Stimulated activated CD4-positive, alpha-beta T cell treated with anti-CD3 and anti-CD28 coated beads, TNF-alpha, amount 100 ng/mL, for 24 hours (primary cell): ENCODE measurements around the gene PIH1D2.
"Not testable (repeated sequence)": the region's sequence is repeated elsewhere in the genome, so short reads cannot be mapped to it uniquely, and the experiment has no call there.

Experiments used
- DNase-seq, 3 experiments: peaks; one replicate each; pipeline ENCODE4 v3.0.0-alpha.2; 2020; ENCODE audit warnings: low read depth in 3 of 3

Gene PIH1D2, protein sequence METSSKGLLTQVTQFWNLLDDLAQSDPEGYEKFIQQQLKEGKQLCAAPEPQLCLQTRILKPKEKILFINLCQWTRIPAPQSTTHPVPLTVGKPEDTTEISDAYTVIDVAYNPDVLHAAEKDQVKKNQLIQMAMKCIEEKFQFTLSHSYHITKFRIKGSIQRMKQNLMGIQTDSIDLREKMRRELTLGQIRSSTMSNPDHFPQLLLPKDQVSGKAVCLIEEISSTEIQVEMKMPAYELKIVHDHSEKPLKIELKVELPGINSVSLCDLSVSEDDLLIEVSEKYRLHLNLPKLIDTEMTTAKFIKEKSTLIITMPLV

DNA sequence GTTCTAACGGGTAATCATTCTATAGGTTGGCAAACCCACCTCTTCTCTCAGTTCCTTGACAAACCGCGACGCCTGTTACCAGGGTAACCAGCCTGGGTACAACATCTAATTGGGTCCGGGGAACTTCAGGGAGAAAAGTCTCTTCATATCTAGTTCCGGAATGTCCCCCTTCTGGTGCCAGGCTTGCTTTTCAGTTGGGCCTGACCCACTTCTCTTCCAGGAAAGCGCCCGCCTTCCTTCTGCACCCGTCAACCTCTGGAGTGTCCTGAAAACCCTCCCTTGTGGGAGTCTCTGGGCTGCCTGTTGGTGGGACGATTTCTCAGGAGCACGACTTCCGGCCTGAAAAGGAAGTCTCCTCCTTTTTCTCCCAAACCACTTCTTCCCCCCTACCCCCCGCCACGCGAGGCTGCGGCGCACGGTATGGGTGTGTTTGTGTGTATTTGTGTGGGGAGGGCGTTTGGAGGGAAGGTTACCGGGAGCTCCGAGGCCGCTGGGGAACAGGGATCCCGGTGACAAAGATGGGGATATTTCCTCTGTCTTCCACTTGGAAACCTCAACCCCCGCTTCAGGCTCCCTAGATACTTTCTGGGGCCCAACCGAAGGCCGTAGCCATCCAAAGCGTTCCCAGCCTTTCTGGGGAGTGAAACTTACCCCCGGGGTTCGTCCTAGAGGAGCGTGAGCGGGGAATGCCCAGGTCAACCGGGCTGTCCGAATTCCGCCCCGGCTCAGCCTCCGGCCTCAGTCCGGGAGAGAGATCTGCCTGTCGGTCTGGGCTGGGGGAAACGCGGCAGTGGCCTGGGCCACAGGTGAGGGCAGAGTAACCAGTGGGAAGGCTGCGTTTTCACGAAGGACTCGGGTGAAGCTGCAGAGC is at the start of gene PIH1D2, which contains the start of gene NKAPD1:
PIH1D2 (minus strand) TSS at position 77 of the 871 bp plus-strand sequence. CDS start 843 bp downstream, outside the sequence.
NKAPD1 (plus strand) TSS at position 359 of the 871 bp plus-strand sequence. CDS start 1,276 bp downstream, outside the sequence.
- DNase-seq: peak; percentile 63 to 76 (median 71)

DNA sequence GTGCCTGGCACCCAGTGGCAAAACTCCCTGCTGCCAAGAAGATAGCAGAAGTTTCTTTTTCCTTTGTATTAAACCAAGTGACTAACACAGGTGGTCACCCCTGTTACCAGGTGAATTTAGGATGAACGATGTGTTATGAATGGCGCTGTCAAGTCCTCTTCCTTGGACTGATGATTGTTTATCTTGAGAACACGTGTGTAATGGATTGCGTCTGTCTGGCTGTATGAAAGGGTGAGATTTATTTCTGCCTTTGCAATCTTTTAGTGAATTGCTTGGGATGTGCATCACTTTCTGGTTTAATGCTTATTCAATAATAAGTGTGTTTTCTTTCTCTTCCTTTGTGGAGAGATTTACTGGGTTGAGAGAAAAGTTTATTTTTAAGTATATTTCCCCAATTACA is 49.3 kb upstream of the PIH1D2 start:
- DNase-seq: no peak

DNA sequence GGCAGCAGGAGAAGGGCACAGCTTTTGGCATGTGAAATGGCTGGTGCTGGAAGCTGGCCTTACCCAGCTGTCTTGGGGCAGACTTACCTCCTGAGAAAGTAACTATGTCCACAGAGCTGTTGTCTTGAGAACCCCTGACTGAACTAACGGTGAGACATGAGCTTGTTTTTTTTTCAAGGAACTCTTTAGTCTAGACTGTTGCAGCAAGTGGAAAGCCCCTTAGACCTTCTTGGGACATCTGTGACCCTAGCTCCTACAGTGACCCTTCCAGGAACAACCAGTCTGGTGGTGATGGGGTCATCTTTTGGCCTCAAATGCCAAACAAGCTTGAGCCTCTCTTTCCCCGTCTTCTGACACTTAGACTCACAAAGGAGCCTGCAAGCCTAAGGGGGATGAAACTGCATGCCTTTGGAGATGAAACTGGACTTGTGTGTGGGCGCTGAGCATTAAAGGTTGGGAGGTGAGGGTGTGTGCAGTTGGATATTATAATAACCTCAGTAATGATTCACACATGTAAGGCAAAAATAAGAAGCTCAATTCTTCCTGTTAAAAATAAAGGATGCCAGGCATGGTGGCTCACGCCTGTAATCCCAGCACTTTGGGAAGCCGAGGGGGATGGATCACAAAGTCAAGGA is 48.3 kb upstream of the PIH1D2 start:
- DNase-seq: no peak

DNA sequence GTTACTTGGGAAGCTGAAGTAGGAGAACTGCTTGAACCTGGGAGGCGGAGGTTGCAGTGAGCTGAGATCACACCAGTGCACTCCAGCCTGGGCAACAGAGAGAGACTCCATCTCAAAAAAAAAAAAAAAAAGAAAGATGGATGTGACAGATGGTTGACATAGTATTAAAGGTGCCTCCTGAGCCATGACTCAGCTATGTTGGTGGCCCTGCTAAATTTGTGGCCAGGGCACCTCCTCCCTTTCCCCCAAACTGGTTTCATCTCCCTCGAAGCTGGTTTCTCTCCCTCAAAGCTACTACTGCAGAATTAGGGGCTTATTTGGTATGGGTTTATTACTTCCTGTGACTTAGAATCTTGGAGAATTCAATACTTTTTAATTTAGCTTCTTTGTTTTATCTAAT is 44.4 kb upstream of the PIH1D2 start:
- DNase-seq: no peak

DNA sequence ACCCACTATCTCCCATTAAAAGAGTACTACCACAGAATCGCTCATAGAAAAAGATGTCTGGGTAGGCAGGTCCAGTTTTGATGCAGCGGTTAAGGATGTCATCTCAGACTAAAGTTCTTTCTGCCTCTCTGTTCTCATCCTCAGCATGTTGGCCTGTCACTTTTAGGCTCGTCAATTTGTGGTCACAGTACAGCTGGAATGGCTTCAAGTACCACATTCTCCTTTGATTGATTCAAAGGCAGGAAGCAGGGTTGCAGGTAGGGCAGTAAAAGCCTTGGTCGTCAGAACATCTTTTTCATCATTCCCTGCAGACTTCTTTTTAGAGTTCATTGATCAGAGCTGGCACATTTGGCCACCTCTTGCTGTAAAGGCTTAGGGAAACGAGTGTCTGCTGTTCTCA is 41.6 kb upstream of the PIH1D2 start:
- no peak for DNase-seq

DNA sequence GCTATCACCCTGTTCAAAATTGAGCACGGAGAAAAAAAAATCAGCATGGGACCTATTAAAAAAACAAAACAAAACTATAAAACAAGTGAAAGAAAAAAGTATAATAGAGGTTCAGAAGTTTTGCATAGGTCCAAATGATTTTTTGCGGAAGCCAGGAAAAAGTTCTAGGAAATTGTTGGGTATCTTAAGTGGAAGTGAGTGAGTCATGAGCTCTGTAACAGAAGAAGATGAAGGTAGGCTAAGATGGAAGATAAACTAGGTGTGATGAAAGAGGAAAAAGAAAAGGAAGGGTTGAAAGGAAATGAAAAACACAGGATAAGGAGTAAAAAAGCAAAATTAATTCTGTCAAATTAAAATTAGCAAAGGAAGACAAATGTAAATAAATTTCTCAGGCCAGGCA is 40.6 kb upstream of the PIH1D2 start:
- DNase-seq: no peak

DNA sequence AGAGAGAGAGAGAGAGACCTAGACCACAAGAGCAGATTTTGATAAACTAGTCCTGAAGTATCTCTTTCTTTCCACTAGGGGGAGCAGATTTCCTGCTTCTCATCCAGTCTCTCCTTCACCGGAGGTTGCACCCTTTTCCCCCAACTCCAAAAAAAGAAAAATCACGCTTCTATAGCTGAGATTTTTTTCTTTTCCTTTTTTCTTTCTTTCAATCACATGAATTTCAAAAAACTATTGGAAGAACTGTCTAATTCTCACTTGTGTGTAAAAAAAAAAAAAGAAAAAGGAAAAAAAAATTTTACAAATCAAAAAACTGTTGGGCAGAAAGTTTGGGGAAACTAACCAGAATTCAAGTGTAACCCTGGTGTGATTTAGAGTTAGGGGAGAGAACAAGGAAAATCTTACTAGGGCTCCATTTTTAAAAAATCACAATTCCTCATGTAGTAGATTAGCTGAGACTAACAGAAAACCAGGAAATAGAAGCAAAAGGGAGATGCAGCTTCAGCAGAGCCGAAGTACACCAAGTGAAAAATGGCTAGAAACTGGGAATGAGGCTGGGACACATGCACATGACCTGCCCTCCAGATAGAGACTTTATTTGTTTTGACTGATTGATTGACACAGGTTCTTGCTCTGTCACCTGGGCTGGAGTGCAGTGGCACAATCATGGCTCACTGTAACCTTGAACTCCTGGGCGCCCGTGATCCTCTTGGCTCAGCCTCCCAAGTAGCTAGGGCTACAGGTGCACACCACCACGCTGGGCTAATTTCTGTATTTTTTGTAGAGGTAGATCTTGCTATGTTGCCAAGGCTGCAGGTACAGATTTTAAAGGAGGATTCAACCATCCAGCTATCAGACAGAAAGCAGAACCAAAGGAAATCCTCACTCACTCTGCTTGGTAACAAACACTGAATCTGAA is 40.0 kb upstream of the PIH1D2 start:
- DNase-seq: no peak

DNA sequence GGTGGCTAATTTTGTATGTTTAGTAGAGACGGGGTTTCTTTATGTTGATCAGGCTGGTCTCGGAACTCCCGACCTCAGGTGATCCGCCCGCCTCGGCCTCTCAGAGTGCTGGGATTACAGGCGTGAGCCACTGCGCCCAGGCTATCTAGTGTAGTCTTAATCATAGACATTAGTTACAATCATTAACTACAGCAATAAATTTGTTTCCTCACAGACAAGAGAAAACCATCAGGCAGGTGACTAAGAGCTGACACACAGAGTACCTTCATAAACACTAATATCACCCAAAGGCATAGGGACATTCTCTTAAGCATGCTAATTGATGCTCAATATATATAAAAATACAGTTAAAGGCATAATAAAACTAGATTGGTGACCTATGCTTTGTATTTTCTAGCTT is 32.3 kb upstream of the PIH1D2 start:
- DNase-seq: no peak

DNA sequence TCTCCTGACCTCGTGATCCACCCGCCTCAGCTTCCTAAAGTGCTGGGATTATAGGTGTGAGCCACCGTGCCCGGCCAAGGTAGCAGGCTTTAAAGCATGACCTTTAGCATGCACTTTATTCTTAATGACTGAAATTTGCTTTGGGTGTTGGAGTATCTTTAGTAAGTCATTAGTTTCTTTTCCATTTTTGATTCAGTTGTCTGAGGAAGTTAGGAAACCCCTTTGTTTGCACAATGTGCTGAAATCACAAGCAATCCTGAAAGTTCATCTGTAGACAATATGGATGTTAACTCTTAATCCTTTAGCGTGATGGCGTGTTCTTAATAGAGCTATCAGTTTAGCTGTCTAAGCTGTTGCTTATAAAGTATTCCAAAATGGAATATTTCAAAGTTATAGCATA is 29.6 kb upstream of the PIH1D2 start:
- DNase-seq: no peak

DNA sequence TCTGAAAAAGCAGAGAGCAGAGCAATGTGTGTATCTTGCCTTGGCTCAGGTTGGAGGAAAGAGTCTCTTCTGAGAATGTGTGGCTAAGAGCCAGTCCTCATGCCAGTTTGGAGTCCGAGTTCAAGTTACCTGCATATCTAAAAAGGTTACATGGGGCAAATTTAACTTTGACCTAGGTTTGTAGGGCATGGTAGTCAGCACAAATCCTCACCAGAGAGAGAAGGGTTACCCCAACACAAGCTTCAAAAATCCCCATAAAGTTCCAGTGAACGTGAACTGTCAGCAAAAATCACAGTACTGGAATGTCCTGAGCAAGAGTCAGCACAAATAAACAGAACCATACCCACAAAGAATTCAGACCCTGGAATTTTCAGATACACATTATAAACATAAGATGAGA is 26.6 kb upstream of the PIH1D2 start:
- no peak for DNase-seq

DNA sequence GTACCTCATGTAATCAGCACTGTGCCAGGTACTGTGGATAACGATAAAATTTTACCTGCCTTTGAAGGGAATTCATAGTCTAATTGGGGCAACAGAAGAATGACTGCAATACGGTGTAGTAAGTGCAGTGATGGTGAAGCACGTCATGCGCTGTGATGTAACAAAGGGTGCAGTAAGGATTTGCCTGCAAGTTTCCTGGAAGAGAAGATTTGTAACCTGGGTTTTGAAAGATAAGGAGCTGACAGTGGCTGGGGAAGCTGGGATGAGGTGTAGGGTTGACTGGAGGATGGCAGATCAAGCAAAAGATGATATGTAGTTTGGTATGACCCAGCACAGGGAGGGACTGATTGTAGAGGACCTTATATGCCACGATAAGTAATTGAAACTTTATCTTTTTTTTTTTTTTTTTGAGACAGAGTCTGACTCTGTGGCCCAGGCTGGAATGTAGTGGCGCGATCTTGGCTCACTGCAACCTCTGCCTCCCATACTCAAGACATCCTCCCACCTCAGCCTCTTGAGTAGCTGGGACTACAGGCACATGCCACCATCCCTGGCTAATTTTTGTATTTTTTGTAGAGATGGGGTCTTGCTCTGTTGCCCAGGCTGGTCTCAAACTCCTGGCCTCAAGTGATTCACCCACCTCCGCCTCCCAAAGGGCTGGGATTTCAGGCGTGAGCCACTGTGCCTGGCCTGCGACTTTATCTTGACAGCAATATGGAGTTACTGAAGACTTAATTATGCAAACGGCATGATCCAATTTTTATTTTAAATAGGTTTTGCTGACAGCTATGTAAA is 24.1 kb upstream of the PIH1D2 start:
- DNase-seq: no peak

DNA sequence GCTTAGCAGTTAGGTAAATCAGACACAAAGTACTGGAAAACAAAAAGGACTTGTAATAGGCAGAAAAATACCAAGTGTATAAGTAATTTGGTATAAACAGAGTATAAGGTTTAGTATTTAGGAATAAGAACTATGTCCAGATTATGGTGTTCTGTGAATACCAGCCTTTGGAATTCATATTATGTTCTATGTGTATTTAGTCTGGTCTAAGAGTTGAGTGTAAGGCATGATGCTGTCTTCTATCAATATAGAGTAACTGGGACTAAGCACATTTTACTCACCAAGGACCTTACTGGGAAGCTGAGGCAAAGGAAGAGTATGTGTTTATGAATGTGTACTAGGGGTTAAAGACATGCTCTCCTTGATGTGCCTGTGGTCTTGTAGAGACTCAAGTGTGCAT is 22.4 kb upstream of the PIH1D2 start:
- no peak for DNase-seq

DNA sequence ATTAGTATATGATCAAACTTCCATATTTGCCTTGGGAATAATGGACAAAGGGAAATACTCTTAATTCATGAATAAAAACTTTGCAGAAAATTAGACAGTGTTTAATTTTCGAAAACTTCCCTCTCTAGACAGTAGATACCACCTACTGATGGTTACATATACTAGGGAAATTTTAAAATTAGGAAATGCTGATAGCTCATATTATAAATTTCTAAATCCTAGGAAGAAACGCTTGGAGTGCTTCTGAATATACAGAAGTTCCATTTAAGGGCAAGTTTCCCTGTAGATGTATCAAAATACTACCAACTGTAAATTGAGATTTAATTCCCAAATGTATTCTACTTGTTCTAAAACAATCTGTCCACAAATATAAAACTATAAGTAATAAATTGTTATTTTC is 21.5 kb upstream of the PIH1D2 start:
- not testable (repeated sequence) for DNase-seq

DNA sequence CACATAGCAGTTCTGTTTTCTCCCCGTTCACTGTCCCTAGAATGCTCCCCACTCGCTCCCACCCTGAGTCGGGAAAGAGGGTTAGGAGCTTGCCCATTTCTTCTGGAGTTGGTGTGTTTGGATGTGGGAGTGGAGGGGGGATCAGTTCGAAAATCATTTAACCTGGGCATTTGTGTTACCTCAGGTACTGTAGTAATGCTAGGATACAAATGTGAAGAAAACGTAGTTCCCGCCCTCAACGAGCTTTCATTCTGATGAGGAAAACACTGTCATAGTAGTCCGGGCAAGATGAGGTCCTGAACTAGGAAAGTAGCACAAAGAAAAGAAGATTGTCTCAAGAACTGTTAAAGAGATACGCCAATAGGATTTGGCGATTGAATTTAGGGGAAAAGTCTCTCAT is 13.4 kb upstream of the PIH1D2 start:
- no peak for DNase-seq

DNA sequence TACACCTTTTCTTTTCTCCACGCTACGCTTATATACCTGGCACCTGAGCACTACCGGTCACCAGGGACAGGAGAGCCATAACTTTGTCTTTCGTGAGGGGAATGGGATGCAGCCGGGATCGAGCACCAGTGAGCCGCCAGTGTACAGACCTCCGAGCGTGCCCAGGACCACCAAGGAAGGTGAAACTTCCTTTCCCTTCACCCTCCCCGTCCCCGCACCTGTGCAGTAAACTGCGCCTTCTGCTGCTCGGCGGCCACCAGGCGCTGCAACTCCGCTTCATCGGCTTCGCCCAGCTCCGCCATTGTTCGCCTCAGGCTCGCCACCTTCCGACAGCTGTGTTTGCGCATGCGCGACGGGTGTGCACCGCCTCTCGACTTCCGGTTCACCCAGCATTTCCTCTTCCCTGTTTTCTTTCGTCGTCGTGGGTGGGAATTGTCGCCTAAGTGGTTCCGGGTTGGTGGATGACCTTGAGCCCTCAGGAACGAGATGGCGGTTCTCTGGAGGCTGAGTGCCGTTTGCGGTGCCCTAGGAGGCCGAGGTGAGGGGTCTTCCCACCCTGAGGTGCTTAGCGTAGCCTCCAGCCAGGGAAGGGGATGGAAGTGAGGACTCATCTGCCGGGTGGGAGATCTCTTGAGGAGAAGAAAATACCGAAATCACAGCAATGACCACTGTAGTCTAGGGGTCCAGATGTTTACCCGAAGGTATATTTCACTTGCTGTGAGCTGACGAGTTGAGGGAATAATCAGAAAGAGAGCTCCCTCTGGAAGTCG is 12.8 kb upstream of the PIH1D2 start, which contains the start of the genes SDHD and TIMM8B:
SDHD (plus strand) TSS at position 452 of the 770 bp plus-strand sequence; CDS start at position 487, 35 bp downstream.
TIMM8B (minus strand) TSS at position 335 of the 770 bp plus-strand sequence; CDS start at position 302, 33 bp downstream.
- DNase-seq: peak; percentile 89 to 96 (median 92)

DNA sequence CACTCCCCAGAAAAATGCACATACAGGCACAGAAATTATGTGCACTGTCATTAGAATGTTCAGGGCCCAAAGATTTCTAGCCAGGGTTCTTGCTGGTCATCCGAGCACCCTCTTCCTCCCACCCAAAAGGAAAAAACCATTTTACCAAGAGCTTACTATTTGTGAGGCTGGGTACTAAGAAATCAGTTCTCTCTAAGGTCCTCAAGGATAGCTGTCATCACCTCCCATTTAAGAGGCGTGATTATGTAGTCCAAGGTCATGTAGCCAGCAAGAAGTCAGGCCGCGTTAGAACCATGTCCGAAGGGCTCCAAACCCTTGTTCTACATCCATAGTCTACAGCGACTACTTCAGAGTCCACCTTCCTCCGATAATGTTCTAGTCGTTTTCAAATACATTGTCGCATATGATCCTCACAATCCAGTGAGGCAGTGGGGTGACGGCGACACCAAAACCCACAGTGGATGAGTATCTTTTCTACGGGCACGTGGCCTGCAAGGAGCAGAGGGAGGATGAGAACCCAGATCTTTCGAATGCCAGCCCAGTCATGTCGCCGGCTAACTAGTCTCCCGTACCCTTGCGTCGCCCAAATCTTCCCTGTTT is 12.1 kb upstream of the PIH1D2 start:
- peak in 2 of 3 experiments; percentile 4 to 40 for DNase-seq

DNA sequence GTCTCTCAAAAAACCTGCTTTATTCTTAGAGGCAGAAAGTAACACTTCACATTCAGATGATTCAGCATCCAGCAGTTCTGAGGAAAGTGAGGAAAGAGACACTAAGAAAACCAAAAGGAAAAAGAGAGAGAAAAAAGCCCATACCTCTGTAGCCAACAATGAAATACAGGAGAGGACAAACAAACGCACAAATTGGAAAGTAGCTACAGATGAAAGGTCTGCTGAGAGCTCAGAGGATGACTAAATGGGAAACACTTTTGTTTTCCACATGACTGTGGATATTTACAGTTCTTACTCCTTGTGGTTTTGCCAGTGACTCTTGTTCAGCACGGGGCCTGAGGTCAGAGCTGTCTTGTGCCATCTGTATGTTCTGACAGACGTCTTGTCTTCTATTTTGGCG is 8.9 kb upstream of the PIH1D2 start:
- peak in 1 of 3 experiments; percentile 12 for DNase-seq

DNA sequence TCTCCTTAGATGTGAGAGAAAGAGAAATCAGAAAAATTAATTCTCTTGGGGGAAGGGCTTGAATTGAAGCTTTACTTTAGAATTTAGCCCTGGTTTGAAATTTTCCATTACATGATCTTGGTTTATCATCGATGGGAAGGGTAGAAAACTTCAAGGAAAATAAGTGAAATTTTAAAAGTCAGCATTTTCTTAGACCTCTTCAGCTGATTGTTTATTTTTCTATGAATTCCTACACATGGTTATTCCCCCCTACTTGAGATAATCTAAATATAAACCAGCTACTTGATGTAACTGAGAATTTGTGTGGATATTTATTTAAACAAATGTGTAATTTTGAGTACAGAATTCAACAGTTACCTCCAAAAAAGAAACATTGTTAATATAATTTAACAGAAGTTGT is 10.9 kb downstream of the PIH1D2 start:
- DNase-seq: no peak

DNA sequence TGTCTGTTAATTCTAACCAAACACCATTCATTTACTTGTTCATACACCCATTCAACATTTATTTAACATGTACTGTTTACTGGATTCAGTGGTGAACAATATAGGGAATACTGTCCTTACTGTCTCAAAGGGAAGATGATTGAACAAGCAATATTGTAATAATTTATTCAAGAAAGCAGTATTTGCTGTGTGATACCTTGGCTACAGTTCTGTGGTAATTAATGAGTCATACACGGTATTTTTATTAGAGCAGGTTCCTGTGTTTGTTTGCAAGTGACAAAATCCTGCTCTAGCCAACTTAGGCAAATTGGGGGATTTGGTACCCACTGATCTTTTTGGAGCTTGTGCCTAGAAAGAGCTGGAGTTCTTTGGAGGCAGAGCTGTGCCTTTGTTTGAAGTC is 15.7 kb downstream of the PIH1D2 start:
- DNase-seq: no peak
